RWPE2 (cell line): ENCODE measurements around the gene TMEM9.

ENCODE experiments used
- ATAC-seq: fragments of 200-7000 bp; cut with Tn5 transposase; 3 replicates; pipeline ENCODE4 v1.9.1; 2021; ENCODE audit warnings: low read depth
- DNase-seq: peaks from one replicate; pipeline ENCODE4 v3.0.0-alpha.2; 2020; ENCODE audit warnings: low spot score
- H3K27ac ChIP-seq: fragments of 450-650 bp; 2 replicates; pipeline ENCODE4 v1.5.1; 2017; ENCODE audit warnings: mild to moderate bottlenecking; ENCODE audit not compliant: poor library complexity, severe bottlenecking
- H3K27me3 ChIP-seq: fragments of 250-450 bp; sonication (Bioruptor Pico); 2 replicates; pipeline ENCODE4 v1.5.1; 2021; ENCODE audit warnings: mild to moderate bottlenecking, moderate library complexity; ENCODE audit not compliant: insufficient read depth, poor library complexity, severe bottlenecking
- H3K36me3 ChIP-seq: fragments of 250-450 bp; sonication (Bioruptor Pico); 2 replicates; pipeline ENCODE4 v1.5.1; 2020; ENCODE audit warnings: low read depth, mild to moderate bottlenecking, moderate library complexity
- H3K4me1 ChIP-seq: fragments of 250-450 bp; sonication (Bioruptor Pico); 2 replicates; pipeline ENCODE4 v1.5.1; 2021; ENCODE audit warnings: mild to moderate bottlenecking, moderate library complexity; ENCODE audit not compliant: insufficient read depth, poor library complexity, severe bottlenecking
- H3K4me3 ChIP-seq: fragments of 250-450 bp; sonication (Bioruptor Pico); 2 replicates; pipeline ENCODE4 v1.5.1; 2021; ENCODE audit warnings: mild to moderate bottlenecking, moderate library complexity; ENCODE audit not compliant: severe bottlenecking
- H3K9me3 ChIP-seq: fragments of 250-450 bp; sonication (Bioruptor Pico); 2 replicates; pipeline ENCODE4 v1.5.1; 2021; ENCODE audit warnings: mild to moderate bottlenecking, moderate library complexity; ENCODE audit not compliant: severe bottlenecking
- TF ChIP-seq, protein P1 (sequence below): fragments of 450-650 bp; IDR thresholded peaks from one replicate; pipeline ENCODE4 v1.5.1; 2017; ENCODE audit warnings: mild to moderate bottlenecking, moderate library complexity; ENCODE audit not compliant: poor library complexity, severe bottlenecking

TMEM9 gene

DNA sequence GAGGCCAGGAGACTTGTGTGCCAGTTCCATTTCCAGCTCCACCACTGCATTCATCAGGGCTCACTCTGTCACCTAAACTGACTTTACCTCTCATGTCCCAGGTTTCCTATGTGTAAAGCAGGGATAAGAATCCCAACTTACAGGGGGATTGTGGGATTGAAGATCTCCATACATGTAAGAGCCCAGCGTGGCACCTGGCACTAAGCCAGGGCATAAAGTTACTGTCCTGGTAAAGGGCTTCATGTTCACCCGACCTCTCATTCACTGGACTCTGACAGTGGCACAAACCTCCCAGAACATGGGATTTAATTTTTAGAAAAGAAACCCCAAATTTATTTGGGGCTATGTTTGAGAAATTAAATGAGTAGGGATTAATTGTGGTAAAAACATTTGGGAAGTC, 27.5 kb upstream of the TMEM9 start:
- Histone ChIP-seq H3K27me3 (no peaks in the 10 kb centered on the region), H3K27ac (no peak overlapping the region), H3K4me1 (no peaks in the 10 kb centered on the region), H3K36me3 (no peaks in the 10 kb centered on the region), H3K4me3 (no peak overlapping the region), H3K9me3 (no peaks in the 10 kb centered on the region)
- no peak for ATAC-seq
- no peak for DNase-seq
- TF ChIP-seq, protein P1, sequence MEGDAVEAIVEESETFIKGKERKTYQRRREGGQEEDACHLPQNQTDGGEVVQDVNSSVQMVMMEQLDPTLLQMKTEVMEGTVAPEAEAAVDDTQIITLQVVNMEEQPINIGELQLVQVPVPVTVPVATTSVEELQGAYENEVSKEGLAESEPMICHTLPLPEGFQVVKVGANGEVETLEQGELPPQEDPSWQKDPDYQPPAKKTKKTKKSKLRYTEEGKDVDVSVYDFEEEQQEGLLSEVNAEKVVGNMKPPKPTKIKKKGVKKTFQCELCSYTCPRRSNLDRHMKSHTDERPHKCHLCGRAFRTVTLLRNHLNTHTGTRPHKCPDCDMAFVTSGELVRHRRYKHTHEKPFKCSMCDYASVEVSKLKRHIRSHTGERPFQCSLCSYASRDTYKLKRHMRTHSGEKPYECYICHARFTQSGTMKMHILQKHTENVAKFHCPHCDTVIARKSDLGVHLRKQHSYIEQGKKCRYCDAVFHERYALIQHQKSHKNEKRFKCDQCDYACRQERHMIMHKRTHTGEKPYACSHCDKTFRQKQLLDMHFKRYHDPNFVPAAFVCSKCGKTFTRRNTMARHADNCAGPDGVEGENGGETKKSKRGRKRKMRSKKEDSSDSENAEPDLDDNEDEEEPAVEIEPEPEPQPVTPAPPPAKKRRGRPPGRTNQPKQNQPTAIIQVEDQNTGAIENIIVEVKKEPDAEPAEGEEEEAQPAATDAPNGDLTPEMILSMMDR: no peak

DNA sequence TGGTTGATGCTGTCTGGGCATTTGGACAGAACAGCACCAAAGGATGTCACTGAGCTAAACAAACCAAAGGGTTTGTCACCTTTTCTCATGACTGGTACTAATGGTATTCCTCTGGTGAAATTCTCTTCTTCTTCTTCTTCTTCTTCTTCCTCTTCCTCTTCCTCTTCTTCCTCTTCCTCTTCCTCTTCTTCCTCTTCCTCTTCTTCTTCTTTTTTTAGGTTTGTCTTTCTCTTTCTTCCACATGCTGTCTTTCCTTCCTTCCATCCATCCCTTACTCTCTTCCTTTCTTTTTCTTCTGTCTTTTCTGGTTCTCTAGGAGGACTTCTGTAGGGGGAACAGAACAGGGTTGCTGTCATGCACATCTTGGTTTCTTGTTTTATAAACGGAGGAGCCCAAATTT, 27.0 kb upstream of the TMEM9 start:
- no peaks in the 10 kb centered on the region for H3K9me3 ChIP-seq
- no peak overlapping the region for H3K27ac ChIP-seq
- no peaks in the 10 kb centered on the region for H3K27me3 ChIP-seq
- TF ChIP-seq, protein P1: no peak
- DNase-seq (no peak), ATAC-seq (no peak)
- H3K36me3 ChIP-seq: no peaks in the 10 kb centered on the region
- H3K4me3 ChIP-seq: no peak overlapping the region
- H3K4me1 ChIP-seq: no peaks in the 10 kb centered on the region

DNA sequence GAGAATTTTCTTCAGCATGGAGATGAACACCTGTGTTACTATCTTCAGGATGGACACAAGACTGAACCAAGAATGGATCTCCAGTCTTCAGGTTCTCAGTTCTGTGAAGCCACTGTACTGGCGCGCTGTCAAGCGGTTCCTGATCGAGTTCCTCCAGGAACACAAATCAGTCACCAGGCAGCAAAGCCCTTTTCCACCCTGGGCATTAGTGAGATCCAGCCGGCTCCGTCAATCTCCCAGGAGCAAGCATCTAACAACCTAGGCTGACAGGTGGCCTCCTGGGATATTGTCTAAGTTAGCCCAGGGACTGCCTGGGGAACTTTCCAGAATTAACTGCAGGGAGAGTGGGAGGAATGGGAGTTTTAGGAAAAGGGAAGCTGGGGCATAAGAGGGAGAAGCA, 26.6 kb upstream of the TMEM9 start:
- no peaks in the 10 kb centered on the region for H3K9me3 ChIP-seq
- no peak overlapping the region for H3K4me3 ChIP-seq
- no peak for ATAC-seq
- H3K4me1 ChIP-seq: no peaks in the 10 kb centered on the region
- no peak for DNase-seq
- no peaks in the 10 kb centered on the region for H3K27me3 ChIP-seq
- no peak overlapping the region for H3K27ac ChIP-seq
- H3K36me3 ChIP-seq: no peaks in the 10 kb centered on the region
- TF ChIP-seq, protein P1: no peak

DNA sequence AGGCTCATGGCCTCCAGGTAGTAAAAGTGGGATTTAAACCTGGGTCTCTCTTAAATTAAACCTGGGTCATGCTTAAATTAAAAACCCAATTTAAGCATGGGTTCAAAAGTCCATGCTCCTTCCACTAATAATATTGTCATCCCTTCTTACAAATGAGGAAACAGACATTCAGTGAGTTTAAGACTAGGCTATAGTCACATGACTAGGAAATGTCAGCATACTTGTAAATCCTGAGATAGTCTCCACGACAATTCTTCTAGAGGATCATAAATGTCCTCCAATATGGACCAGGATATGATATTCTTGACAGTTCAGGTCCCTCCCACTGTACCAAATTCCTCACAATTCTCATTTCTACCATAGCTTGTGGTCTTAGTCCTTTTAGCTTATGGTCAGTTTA, 25.9 kb upstream of the TMEM9 start:
- Histone ChIP-seq H3K4me3 (no peak overlapping the region), H3K36me3 (no peaks in the 10 kb centered on the region), H3K27me3 (no peaks in the 10 kb centered on the region), H3K9me3 (no peaks in the 10 kb centered on the region), H3K27ac (no peak overlapping the region), H3K4me1 (no peaks in the 10 kb centered on the region)
- ATAC-seq (no peak), DNase-seq (no peak)
- TF ChIP-seq, protein P1: no peak

DNA sequence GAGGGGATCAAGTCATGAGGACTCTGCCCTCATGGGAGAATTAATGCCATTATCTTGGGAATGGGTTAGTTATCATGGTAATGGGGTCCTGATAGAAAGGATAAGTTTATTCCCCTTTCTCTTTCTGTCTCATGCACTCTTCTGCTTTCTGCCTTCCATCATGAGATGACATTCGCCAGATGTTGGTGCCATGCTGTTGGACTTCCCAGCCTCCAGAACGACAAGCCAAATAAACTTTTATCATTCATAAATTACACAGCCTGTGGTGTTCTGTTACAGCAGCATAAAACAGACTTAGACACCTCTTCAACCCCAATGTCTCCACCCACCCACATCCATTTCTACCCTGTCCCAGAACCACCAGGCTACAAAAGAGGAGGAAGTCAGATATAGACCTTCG, 24.4 kb upstream of the TMEM9 start:
- TF ChIP-seq, protein P1: no peak
- Histone ChIP-seq H3K27me3 (no peaks in the 10 kb centered on the region), H3K36me3 (no peaks in the 10 kb centered on the region), H3K27ac (no peak overlapping the region), H3K9me3 (no peaks in the 10 kb centered on the region), H3K4me3 (no peak overlapping the region), H3K4me1 (no peaks in the 10 kb centered on the region)
- DNase-seq (no peak), ATAC-seq (no peak)
